Bronchus fibroblast of lung (primary cell): ENCODE results near the gene ZNF667. TPM values are rescaled to one million over a fixed set of nuclear protein-coding genes. Genes with fewer than 3 reads are reported as not detected.

Source experiments
- total RNA-seq: library from RNA; depleted of rRNA; stranded (reverse); fragments of >200 nt; gene quantifications from 2 replicates; pipeline ENCODE4 v1.2.3, GENCODE V29; 2015

The ZNF667 gene
- total RNA-seq, result 1.0 and 1.3 TPM in 2 replicates

DNA sequence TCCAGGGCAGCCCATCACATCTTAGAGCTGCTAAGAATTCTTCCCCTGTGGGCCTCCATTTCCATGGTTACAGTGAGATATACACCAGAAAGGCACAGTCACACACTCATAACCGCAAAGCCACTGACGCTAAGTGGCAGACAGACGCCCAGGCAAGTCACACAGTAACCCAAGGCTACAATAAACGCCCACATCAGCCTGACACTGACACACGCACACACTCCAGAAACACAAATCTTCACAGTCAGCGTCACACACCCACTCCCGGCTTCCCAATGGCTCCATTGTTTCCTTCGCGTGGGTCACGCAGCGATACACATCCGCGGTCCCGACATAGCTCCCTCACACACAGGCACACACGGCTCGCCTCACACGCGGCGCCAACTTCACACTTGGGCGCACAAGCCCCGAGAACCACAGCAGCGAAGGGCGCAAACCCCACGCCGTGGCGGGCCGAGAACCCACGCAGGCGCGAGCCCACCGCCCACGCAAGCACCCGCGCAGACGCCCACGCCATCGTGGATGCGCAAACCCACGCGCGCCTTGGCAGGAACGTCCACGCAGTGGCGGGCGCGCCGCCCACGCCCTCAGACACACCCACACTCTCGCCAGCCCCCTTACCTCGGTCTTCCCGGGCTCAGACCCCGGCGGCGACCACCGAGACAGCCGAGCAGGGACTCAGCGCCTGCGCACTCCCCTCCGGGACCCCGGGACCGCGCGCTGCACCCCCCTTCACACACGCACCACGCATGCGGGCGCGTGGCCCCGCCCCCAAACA is at the start of gene ZNF667:
Gene ZNF667, minus strand, starts transcription at position 695 of the 778 bp plus-strand sequence. CDS start 14,975 bp downstream, outside the sequence.

DNA sequence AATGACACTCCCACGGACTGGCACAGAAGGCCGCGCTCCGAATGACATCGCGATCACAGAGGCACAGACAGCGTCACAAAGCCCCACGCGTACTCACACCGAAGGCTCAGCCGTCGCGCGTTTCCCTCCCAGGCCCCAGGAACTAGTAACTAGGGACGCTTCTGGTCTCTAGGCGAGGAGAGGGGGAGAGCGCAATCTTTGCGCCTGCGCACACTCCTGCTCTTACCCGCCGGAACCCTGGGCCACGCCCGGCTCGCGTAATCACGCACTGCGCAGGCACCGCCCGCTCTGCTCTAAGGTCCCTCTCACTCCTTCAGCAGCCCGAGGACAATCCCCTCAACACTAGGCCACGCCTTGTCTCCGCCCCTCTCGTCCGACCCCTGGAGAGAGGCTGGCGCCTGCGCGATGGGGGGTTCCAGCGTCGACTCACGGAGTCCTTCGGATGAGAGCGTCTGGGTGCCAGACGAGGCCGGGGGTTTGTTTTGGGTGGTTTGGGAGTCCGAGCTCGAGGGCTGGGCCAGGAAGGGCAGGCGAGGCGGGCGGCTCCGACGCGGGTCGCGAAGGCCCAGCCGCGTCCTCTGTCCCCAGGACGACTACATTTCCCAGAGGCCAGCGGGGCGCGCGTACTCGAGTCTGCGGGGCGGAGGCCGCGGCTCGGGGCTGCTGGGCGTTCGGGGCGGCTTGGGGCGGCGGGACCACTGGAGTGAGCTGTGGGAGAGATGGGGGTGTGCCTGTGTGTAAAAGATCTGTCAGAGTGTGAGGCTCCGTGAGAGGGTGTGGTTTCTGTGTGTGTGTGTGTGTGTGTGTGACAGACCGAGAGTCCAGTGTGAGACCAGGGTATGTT is 30.5 kb upstream of the ZNF667 start, which contains the start of gene ZNF471:
Gene ZNF471, plus strand, starts transcription at position 410 of the 844 bp plus-strand sequence. CDS start 3,717 bp downstream, outside the sequence.

DNA sequence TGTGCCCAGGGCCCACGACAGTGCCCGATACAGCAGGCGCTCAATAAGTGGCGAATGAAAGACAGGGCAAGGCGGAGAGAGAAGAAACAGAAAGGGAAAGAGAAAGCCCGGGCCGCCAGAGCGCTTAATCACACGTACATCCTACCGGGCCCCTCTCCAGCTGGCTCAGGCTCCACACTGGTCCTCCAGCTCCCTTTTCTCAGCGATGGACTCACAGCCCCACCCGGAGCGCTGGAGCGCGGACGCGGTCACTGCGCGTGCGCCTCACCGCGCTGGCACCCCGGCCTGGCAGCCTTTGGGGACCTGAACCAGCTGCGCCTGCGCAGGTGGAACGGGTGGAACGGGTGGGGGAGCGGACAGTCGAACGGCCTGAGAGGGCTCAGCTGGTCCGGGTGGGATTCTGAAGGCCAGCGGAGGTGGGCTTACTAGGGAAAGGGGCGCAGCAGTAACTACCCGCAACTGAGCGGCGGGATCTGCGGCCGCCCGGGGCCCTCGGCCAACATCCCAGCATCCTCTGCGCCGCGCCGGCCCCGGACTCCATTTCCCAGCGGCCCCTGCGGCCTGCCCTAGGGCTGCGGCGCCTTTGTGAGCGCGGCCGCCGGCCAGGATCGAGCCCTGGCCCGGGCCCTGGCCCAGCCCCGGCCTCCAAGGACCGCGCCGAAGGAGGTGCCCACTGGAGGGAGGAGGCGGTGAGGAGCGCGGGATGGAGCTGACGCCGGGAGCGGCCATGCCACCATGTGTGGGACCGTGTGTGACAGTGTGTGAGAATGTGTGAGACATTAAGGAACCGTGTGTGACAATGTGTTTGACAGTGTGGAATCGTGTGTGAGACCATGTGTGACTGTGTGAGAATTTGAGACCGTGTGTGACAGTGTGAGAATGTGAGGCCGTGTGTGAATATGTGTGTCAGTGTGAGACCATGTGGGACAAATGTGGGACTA is 73.1 kb downstream of the ZNF667 start, which contains the start of gene ZNF583:
Gene ZNF583, plus strand, starts transcription at position 569 of the 941 bp plus-strand sequence. CDS start 2,783 bp downstream, outside the sequence.

DNA sequence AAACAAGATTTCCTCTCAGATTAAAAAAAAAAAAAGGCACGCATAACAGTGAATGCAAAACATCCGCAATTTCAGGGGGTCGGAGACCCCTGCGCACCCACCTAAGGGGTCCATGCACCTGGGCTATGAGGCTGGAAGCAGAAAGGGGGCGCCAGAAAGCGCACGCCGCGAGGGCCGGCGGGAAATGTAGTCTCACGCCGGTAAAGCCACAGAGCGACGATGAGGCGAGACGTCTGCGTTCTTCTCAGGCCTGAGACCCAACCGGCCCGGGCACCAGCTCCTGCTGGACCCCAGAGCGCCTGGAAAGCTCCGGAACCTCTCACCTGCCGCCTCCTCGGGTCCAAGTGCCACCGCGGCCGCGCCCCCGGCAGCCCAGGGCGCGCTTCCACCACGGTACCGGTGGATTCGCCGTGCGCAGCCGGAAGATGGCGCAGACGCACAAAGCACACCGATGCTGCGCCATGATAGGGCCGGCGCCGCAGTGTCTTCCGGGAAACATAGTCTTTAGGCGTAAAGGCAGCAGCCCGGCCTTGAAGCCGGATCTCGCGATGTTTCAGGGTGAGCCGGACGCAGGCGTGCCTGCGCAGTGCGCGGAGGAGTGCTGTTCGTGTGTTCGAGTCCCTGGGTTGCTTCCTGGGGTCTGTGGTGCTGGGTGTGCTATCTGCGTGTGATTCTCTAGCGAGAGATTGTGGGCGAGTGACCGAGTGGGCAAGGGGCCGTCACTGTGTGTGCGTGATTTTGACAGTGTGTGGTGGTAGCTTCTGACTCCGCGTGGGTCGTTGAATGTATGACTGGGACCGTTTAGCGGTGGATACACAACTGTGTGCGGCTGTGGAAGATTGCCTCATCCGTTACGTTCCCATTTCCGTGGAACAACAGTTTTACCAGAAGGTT is 83.8 kb downstream of the ZNF667 start, which contains the start of gene ZNF582:
Gene ZNF582, minus strand, starts transcription at position 416 of the 894 bp plus-strand sequence. CDS start 1,782 bp downstream, outside the sequence.

Other genes starting within 250 kb of the ZNF667 start
- not detected in 2 replicates for gene EDDM13, start 204.6 kb downstream of the ZNF667 start, total RNA-seq
- gene ZSCAN5A, start 162.5 kb downstream of the ZNF667 start, total RNA-seq, result 1.8 and 3.0 TPM in 2 replicates
- gene ZNF582, start 83.8 kb downstream of the ZNF667 start, total RNA-seq, result 1.8 and 2.2 TPM in 2 replicates
- 1.2 and 2.2 TPM in 2 replicates for gene ZNF583, start 73.0 kb downstream of the ZNF667 start, total RNA-seq
- gene ZNF471, start 30.5 kb upstream of the ZNF667 start, total RNA-seq, result 0.50 and 0.89 TPM in 2 replicates
- gene ZFP28, start 61.6 kb upstream of the ZNF667 start, total RNA-seq, result 5.5 and 5.9 TPM in 2 replicates
- 0.59 and 1.2 TPM in 2 replicates for gene ZNF470, start 90.1 kb upstream of the ZNF667 start, total RNA-seq
- 5.5 and 6.1 TPM in 2 replicates for gene ZNF71, start 118.0 kb upstream of the ZNF667 start, total RNA-seq
- gene SMIM17, start 165.8 kb upstream of the ZNF667 start, total RNA-seq, result 0.17 TPM in 1 of 2 replicates, not detected in the other
- gene ZNF835, start 194.4 kb upstream of the ZNF667 start, total RNA-seq, result under 0.01 and 0.89 TPM in 2 replicates